ENCODE results near the gene OTOP2.

OTOP2 gene

GRCh38 chr17:74959826-74960515 is 35.9 kb downstream of the OTOP2 start:
- DNase-seq (ENCODE audit: low read depth, low spot score), result no peak
- no peak overlapping the region for H3K27ac ChIP-seq
- no peaks in the 10 kb centered on the region for H3K36me3 ChIP-seq (ENCODE audit: insufficient read depth, low read length)
- H3K9ac ChIP-seq (ENCODE audit: insufficient read length), result no peak overlapping the region
- no peaks in the 10 kb centered on the region for H3K9me3 ChIP-seq (ENCODE audit: low read depth, low read length)
- no peak for TF ChIP-seq POLR2AphosphoS5 (IDR thresholded peaks at IDR 0.05; ENCODE audit: borderline replicate concordance, low read depth, low read length)
- no peak for TF ChIP-seq EZH2 (IDR thresholded peaks at IDR 0.05)
- TF ChIP-seq FOXP2 (optimal IDR thresholded peaks at IDR 0.05; ENCODE audit: control extremely low read depth, extremely low read length, insufficient read depth), result no peak
- H3K4me3 ChIP-seq, result no peak overlapping the region

- Histone ChIP-seq H3K9me3 (ENCODE audit: low read depth, low read length) (no peaks in the 10 kb centered on the region), H3K36me3 (ENCODE audit: insufficient read depth, low read length) (no peaks in the 10 kb centered on the region), H3K4me3 (no peak overlapping the region; the same call in 1 of the 2 replicates), H3K9ac (ENCODE audit: insufficient read length) (no peak overlapping the region), H3K27ac (no peak overlapping the region)
- no peak for DNase-seq (ENCODE audit: low read depth, low spot score)
- TF ChIP-seq FOXP2 (optimal IDR thresholded peaks at IDR 0.05; ENCODE audit: control extremely low read depth, extremely low read length, insufficient read depth) (no peak), EZH2 (IDR thresholded peaks at IDR 0.05) (no peak), POLR2AphosphoS5 (IDR thresholded peaks at IDR 0.05; ENCODE audit: borderline replicate concordance, low read depth, low read length) (no peak)
Measured at GRCh38 chr17:74960570-74961342, 36.7 kb downstream of the OTOP2 start.

DNA sequence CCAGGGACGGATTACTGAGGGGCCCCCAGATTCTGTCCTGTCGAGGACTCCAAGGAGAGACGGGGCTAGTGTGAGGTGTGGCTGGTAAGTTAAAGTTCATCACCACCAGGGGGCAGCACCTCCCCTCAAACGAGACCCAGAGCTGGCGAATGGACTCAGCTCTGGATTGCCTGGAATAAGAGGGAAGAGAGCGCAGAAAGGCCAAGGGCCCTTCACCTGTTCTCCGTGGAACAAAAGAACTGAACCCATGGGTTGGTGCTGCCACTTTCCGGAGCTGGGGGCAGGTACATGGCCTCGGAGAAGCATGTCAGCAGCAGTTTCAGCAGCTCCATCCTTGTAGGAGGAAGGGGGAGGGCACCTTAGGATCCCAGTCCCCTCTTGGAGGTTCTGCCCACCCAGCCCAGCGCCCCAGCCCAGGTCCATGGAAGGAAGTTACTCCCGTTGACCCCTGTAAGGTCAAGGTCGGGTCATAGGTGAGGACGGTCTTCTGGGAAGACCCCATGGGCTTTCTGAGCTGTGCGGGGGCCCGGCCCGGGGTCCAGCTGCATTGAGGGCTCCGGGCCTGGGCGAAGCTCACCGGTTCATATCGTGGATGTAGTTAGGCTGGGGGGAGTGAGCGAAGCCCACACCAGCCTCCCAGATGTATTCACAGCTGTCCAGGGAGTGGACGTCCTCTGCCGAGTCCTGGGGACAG is 37.7 kb downstream of the OTOP2 start:
- H3K9me3 ChIP-seq (ENCODE audit: low read depth, low read length), result no peaks in the 10 kb centered on the region
- no peaks in the 10 kb centered on the region for H3K36me3 ChIP-seq (ENCODE audit: insufficient read depth, low read length)
- peak; percentile 35 for DNase-seq (ENCODE audit: low read depth, low spot score)
- no peak overlapping the region for H3K27ac ChIP-seq
- H3K4me3 ChIP-seq, result no peak overlapping the region
- H3K9ac ChIP-seq (ENCODE audit: insufficient read length), result no peak overlapping the region
- TF ChIP-seq FOXP2 (optimal IDR thresholded peaks at IDR 0.05; ENCODE audit: control extremely low read depth, extremely low read length, insufficient read depth) (no peak), EZH2 (IDR thresholded peaks at IDR 0.05) (no peak), POLR2AphosphoS5 (IDR thresholded peaks at IDR 0.05; ENCODE audit: borderline replicate concordance, low read depth, low read length) (no peak)

DNA sequence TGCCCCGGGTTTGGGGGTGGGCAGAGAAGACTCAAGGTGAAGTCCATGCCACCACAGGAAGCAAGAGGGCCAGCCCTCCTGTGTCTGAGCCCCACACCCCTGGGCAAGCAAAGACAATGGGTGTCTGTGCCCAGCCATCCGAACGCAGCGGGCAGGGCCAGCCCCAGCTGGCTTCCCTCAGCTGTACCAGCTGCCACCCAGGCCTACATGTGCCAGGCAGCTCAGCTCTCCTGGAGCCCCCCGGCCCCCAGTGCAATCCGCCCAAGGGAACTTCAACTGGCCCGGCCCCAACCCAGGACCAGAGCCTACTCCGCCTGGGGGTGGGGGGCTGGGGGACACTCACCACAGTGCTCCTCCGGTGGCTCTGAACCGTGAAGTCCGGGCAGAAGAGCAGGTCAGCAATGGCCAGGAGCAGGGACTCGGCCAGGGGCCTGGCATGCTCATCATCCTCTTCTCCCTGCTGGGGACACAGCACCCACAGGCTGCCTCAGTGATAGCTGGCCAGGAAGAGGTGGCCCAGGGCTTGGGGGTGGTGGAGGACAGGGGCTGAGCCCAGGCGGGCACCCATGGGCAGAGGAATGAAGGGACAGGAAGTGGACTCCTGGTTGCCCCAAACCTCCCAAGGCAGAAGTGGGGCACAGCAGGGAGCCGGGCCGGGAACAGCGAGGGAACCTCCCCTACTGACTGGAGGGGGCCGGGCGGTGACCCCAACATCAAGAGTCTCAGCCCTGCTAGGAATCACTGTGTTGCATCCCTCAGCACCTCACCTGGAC is 38.7 kb downstream of the OTOP2 start:
- no peak for TF ChIP-seq FOXP2 (optimal IDR thresholded peaks at IDR 0.05; ENCODE audit: control extremely low read depth, extremely low read length, insufficient read depth)
- TF ChIP-seq POLR2AphosphoS5 (IDR thresholded peaks at IDR 0.05; ENCODE audit: borderline replicate concordance, low read depth, low read length), result no peak
- no peak for TF ChIP-seq EZH2 (IDR thresholded peaks at IDR 0.05)
- no peak overlapping the region for H3K9ac ChIP-seq (ENCODE audit: insufficient read length)
- H3K36me3 ChIP-seq (ENCODE audit: insufficient read depth, low read length), result no peaks in the 10 kb centered on the region
- H3K27ac ChIP-seq, result no peak overlapping the region
- H3K9me3 ChIP-seq (ENCODE audit: low read depth, low read length), result no peaks in the 10 kb centered on the region
- DNase-seq (ENCODE audit: low read depth, low spot score), result no peak
- no peak overlapping the region for H3K4me3 ChIP-seq

DNA sequence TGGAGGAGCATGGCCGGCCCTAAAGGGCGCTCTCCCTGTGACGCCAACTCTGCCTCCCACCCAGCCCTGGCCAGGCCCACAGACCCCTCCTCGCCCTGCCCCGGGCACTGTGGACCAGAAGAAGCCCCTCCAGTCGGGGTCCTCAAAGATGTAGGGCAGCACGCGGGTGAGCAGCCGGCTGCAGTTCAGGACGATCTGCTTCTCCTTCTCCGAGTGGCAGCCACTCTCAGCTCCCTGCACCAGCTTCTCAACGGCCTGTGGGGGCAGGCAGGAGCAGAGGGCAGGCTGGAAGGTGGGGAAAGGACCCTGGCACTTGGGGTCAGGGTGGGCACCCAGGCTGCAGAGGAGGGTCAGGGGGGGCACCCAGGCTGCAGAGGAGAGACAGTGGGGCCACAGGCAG is 39.6 kb downstream of the OTOP2 start:
- Histone ChIP-seq H3K9me3 (ENCODE audit: low read depth, low read length) (no peaks in the 10 kb centered on the region), H3K36me3 (ENCODE audit: insufficient read depth, low read length) (no peaks in the 10 kb centered on the region), H3K4me3 (no peak overlapping the region), H3K27ac (no peak overlapping the region), H3K9ac (ENCODE audit: insufficient read length) (no peak overlapping the region)
- DNase-seq (ENCODE audit: low read depth, low spot score), result no peak
- TF ChIP-seq POLR2AphosphoS5 (IDR thresholded peaks at IDR 0.05; ENCODE audit: borderline replicate concordance, low read depth, low read length), result no peak
- TF ChIP-seq EZH2 (IDR thresholded peaks at IDR 0.05), result no peak
- TF ChIP-seq FOXP2 (optimal IDR thresholded peaks at IDR 0.05; ENCODE audit: control extremely low read depth, extremely low read length, insufficient read depth), result no peak

- Histone ChIP-seq H3K9me3 (ENCODE audit: low read depth, low read length) (no peaks in the 10 kb centered on the region), H3K36me3 (ENCODE audit: insufficient read depth, low read length) (no peaks in the 10 kb centered on the region), H3K27ac (no peak overlapping the region), H3K4me3 (no peak overlapping the region), H3K9ac (ENCODE audit: insufficient read length) (no peak overlapping the region)
- TF ChIP-seq EZH2 (IDR thresholded peaks at IDR 0.05), result no peak
- DNase-seq (ENCODE audit: low read depth, low spot score), result no peak
Measured at GRCh38 chr17:74964246-74964761, 40.2 kb downstream of the OTOP2 start.

GRCh38 chr17:74964988-74965622 is 41.0 kb downstream of the OTOP2 start:
- no peak overlapping the region for H3K27ac ChIP-seq
- no peak overlapping the region for H3K4me3 ChIP-seq
- H3K36me3 ChIP-seq (ENCODE audit: insufficient read depth, low read length), result no peaks in the 10 kb centered on the region
- no peaks in the 10 kb centered on the region for H3K9me3 ChIP-seq (ENCODE audit: low read depth, low read length)
- no peak overlapping the region for H3K9ac ChIP-seq (ENCODE audit: insufficient read length)
- TF ChIP-seq POLR2AphosphoS5 (IDR thresholded peaks at IDR 0.05; ENCODE audit: borderline replicate concordance, low read depth, low read length) (no peak), EZH2 (IDR thresholded peaks at IDR 0.05) (no peak), FOXP2 (optimal IDR thresholded peaks at IDR 0.05; ENCODE audit: control extremely low read depth, extremely low read length, insufficient read depth) (no peak)
- DNase-seq (ENCODE audit: low read depth, low spot score), result no peak
